ENCODE measurements around the gene CACNA1G. TPM values are rescaled to one million over a fixed set of nuclear protein-coding genes. Genes with fewer than 3 reads are reported as not detected.
A peak's percentile ranks its signal among the peaks of the same experiment; 100 is the strongest.

CACNA1G gene
- total RNA-seq, 1 experiment from 2014 or later, result not detected

DNA sequence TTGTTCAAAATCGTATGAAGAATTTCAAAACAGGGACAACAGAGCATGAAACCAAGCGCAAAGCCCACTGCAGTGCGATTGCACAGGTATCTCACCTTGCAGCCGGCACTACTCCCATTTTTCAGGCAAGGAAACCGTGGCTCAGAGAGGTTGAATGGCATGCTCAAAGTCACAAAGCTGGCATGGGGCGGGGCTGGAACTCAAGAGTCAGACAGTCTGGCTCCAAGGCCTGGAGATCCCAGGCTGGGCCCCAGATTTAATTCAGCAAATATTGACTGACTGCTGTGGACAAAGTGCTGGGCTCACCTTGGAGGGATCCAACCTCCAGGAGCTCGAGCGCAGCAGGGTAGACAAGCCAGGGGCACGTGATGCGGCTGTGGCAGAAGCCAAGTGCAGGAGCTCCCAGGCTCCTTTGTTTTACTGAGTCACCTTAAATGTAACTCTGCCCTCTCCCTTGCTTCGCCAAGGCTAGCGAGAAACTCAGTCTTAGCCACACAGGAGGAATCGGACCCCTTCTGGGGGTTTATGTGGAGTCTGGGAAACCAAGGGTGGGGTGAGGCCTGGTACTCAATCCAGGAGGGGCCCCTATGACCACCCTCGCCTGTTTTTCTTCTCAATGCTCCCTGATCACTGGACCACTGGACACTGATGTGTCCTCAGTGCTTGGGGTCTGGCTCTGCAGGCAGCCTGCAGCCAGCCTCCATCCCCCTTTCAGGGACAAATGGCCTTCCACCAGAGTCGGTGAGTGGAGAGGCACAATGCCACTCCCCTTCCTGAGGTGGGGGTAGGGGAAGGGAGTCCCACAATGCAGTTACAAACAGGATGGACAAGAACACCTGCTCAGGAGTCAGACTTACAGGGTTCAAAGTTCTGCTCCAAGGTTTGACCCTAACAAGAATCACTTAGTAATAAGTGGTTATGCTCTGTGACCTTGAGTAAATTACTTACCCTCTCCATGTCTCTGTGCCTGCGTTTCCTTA, 17.4 kb upstream of the CACNA1G start:
- H3K36me3 Mint-ChIP-seq (ENCODE audit: insufficient read depth, unreplicated experiment), result no peaks in the 10 kb centered on the region
- no peak overlapping the region for H3K27ac Mint-ChIP-seq (ENCODE audit: low read depth, unreplicated experiment)
- ChIA-PET POLR2A (interaction anchor here (0.5 to 5.6 kb wide), 28 partner anchors 17 to 411 kb away, joined by 3 to 59 read pairs (median 4); partner anchors contain the start of genes ACSF2, CACNA1G, LUC7L3 and TOB1), CTCF (interaction anchor here (0.7 to 5.7 kb wide), 7 partner anchors 10 to 152 kb away, joined by 3 to 31 read pairs (median 6); no protein-coding TSS in a partner anchor)
- no TSS peak for BruUV-seq (replicated peaks)
- H3K4me3 Mint-ChIP-seq (ENCODE audit: unreplicated experiment), result peak overlapping the region; percentile 70
- no peaks in the 10 kb centered on the region for H3K27me3 Mint-ChIP-seq (ENCODE audit: insufficient read depth, unreplicated experiment)
- intact Hi-C loops (cut with micrococcal nuclease), result loop anchor here (10.0 kb wide), 1 partner anchor 412 kb away; no protein-coding TSS in a partner anchor
- H3K9me3 Mint-ChIP-seq (ENCODE audit: unreplicated experiment), result no peaks in the 10 kb centered on the region
- peaks cover 42% of the 10 kb centered on the region for H3K4me1 Mint-ChIP-seq (ENCODE audit: insufficient read depth, unreplicated experiment)
- peak; percentile 59 for DNase-seq (ENCODE audit: unreplicated experiment)
- TF ChIP-seq CTCF (IDR thresholded peaks at IDR 0.05; ENCODE audit: unreplicated experiment), result no peak

- DNase-seq (ENCODE audit: unreplicated experiment), result no peak
- H3K4me3 Mint-ChIP-seq (ENCODE audit: unreplicated experiment), result no peak overlapping the region
- peaks cover 37% of the 10 kb centered on the region for H3K4me1 Mint-ChIP-seq (ENCODE audit: insufficient read depth, unreplicated experiment)
- ChIA-PET CTCF (interaction anchor here (0.6 to 5.7 kb wide), 7 partner anchors 21 to 603 kb away, joined by 3 to 31 read pairs (median 3); no protein-coding TSS in a partner anchor), POLR2A (interaction anchor here (0.7 to 5.6 kb wide), 3 partner anchors 59 to 150 kb away, joined by 3 to 59 read pairs (median 3); no protein-coding TSS in a partner anchor)
- H3K27me3 Mint-ChIP-seq (ENCODE audit: insufficient read depth, unreplicated experiment), result no peaks in the 10 kb centered on the region
- BruUV-seq (replicated peaks), result no TSS peak
- no peaks in the 10 kb centered on the region for H3K9me3 Mint-ChIP-seq (ENCODE audit: unreplicated experiment)
- peaks cover 4% of the 10 kb centered on the region for H3K36me3 Mint-ChIP-seq (ENCODE audit: insufficient read depth, unreplicated experiment)
- no peak overlapping the region for H3K27ac Mint-ChIP-seq (ENCODE audit: low read depth, unreplicated experiment)
- no peak for TF ChIP-seq CTCF (IDR thresholded peaks at IDR 0.05; ENCODE audit: unreplicated experiment)
- intact Hi-C loops (cut with micrococcal nuclease), result loop anchor here (10.0 kb wide), 1 partner anchor 410 kb away; no protein-coding TSS in a partner anchor
These were observed 16.0 kb upstream of the CACNA1G start for GRCh38 chr17:50544516-50544915.

- ChIA-PET CTCF (interaction anchor here (0.5 to 5.7 kb wide), 12 partner anchors 18 to 544 kb away, joined by 3 to 31 read pairs (median 3); no protein-coding TSS in a partner anchor), POLR2A (interaction anchor here (0.6 to 0.7 kb wide), 3 partner anchors 149 to 407 kb away, joined by 3 read pairs; no protein-coding TSS in a partner anchor)
- no peaks in the 10 kb centered on the region for H3K27me3 Mint-ChIP-seq (ENCODE audit: insufficient read depth, unreplicated experiment)
- DNase-seq (ENCODE audit: unreplicated experiment), result no peak
- H3K36me3 Mint-ChIP-seq (ENCODE audit: insufficient read depth, unreplicated experiment), result peaks cover 6% of the 10 kb centered on the region
- H3K4me1 Mint-ChIP-seq (ENCODE audit: insufficient read depth, unreplicated experiment), result peaks cover 29% of the 10 kb centered on the region
- no peaks in the 10 kb centered on the region for H3K9me3 Mint-ChIP-seq (ENCODE audit: unreplicated experiment)
- no peak overlapping the region for H3K27ac Mint-ChIP-seq (ENCODE audit: low read depth, unreplicated experiment)
- intact Hi-C loops (cut with micrococcal nuclease), result loop anchor here (5.0 to 10.0 kb wide), 2 partner anchors 137 to 409 kb away; no protein-coding TSS in a partner anchor
- no peak for TF ChIP-seq CTCF (IDR thresholded peaks at IDR 0.05; ENCODE audit: unreplicated experiment)
- BruUV-seq (replicated peaks), result no TSS peak
- no peak overlapping the region for H3K4me3 Mint-ChIP-seq (ENCODE audit: unreplicated experiment)
These were observed 15.2 kb upstream of the CACNA1G start for GRCh38 chr17:50545311-50545710.

DNA sequence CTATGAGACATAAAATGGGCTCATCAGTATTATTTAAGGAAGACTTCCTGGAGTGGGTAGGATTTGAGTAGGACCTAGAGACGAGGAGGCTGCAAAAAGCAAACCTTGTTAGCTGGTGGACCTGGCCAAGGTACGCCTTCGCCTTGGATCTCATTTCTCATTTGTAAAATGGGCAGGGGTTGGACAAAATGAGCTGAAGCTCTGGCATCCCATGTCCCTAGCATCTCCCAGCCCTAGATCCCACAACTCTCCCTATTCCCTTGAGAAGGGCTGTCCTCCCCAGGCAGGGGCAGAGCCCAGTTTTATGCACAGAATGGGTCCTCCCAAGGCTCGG, 13.8 kb upstream of the CACNA1G start:
- Mint-ChIP-seq H3K4me1 (ENCODE audit: insufficient read depth, unreplicated experiment) (peaks cover 21% of the 10 kb centered on the region), H3K36me3 (ENCODE audit: insufficient read depth, unreplicated experiment) (peaks cover 6% of the 10 kb centered on the region), H3K27ac (ENCODE audit: low read depth, unreplicated experiment) (no peak overlapping the region), H3K9me3 (ENCODE audit: unreplicated experiment) (no peaks in the 10 kb centered on the region), H3K27me3 (ENCODE audit: insufficient read depth, unreplicated experiment) (no peaks in the 10 kb centered on the region), H3K4me3 (ENCODE audit: unreplicated experiment) (peak overlapping the region; percentile 79)
- BruUV-seq (replicated peaks), result no TSS peak
- no peak for DNase-seq (ENCODE audit: unreplicated experiment)
- ChIA-PET CTCF (interaction anchor here (0.5 to 5.7 kb wide), 18 partner anchors 13 to 167 kb away, joined by 3 to 31 read pairs (median 4); partner anchors contain the start of gene ABCC3), POLR2A (interaction anchor here (0.6 to 1.2 kb wide), 2 partner anchors 139 to 149 kb away, joined by 3 read pairs; no protein-coding TSS in a partner anchor)
- TF ChIP-seq CTCF (IDR thresholded peaks at IDR 0.05; ENCODE audit: unreplicated experiment), result no peak
- intact Hi-C loops (cut with micrococcal nuclease), result loop anchor here (1.0 to 10.0 kb wide), 6 partner anchors 64 to 408 kb away; no protein-coding TSS in a partner anchor

Measured in MCF 10A (cell line).